HepG2 (cell line): ENCODE results near the gene LGI2. TPM values are rescaled to one million over a fixed set of nuclear protein-coding genes. Genes with fewer than 3 reads are reported as not detected.

Experiments used
- ATAC-seq: fragments of 200-7000 bp; cut with Tn5 transposase; 3 replicates; pipeline ENCODE4 v1.9.1; 2020; ENCODE audit warnings: mild to moderate bottlenecking, moderate library complexity
- BruUV-seq: library from RNA; stranded (reverse); fragments of 400-500 nt; replicated peaks from 2 replicates; lab custom pipeline; 2021; lab: Mats Ljungman, UMichigan
- CTCF ChIA-PET: fragments of 300-600 bp; formaldehyde crosslinking; extraction: SDS; loops from one replicate; lab custom pipeline; 2021; ENCODE audit warnings: low total read pairs, inconsistent platforms, low intra/inter-chr PET ratio; lab: Yijun Ruan, JAX
- POLR2A ChIA-PET: fragments of 350-600 bp; sonication (Branson Sonifier 250); formaldehyde crosslinking; loops from one replicate; lab custom pipeline; 2020; ENCODE audit warnings: antibody characterized with exemption, inconsistent platforms; lab: Yijun Ruan, JAX
- DNase-seq: peaks from one replicate; pipeline ENCODE4 v3.0.0-alpha.2; 2015; ENCODE audit warnings: low spot score
- FAIRE-seq: peaks from 3 replicates; lab custom pipeline; 2011; peaks lifted over from hg19 to GRCh38; lab: Jason Lieb, UNC
- H2AFZ ChIP-seq: one replicate; pipeline ENCODE4 v1.6.1; 2011; ENCODE audit warnings: low read length, inconsistent platforms
- H3K27ac ChIP-seq: fragments of 300-600 bp; 3 replicates; pipeline ENCODE4 v1.8.0; 2011; ENCODE audit warnings: mixed run types, mild to moderate bottlenecking, mixed read lengths, low read length, inconsistent platforms; ENCODE audit not compliant: insufficient read depth; ENCODE audit errors: extremely low read length
- H3K27me3 ChIP-seq, 2 experiments: fragments of 200-600 bp in 1 of 2; 2 replicates in 1 of 2; 3 replicates in 1 of 2; pipeline versions ENCODE4 v1.6.0 to v1.8.0; 2011; ENCODE audit warnings: low read length in 2 of 2, mild to moderate bottlenecking in 2 of 2, moderate library complexity in 2 of 2, inconsistent platforms in 1 of 2; ENCODE audit not compliant: insufficient read depth in 2 of 2, control insufficient read depth in 1 of 2
- H3K36me3 ChIP-seq, 2 experiments: fragments of 200-600 bp in 1 of 2; replicated peaks in 1 of 2; 2 replicates in 1 of 2; 3 replicates in 1 of 2; pipeline versions ENCODE4 v1.5.1 to v1.8.0; 2011; ENCODE audit warnings: low read length in 2 of 2, inconsistent platforms in 1 of 2; ENCODE audit not compliant: insufficient read depth in 2 of 2, control insufficient read depth in 1 of 2
- H3K4me1 ChIP-seq: 2 replicates; pipeline ENCODE4 v1.5.1; 2012; ENCODE audit warnings: low read length, inconsistent platforms; ENCODE audit not compliant: insufficient read depth
- H3K4me2 ChIP-seq: 2 replicates; pipeline ENCODE4 v1.6.0; 2011; ENCODE audit warnings: low read depth, low read length, inconsistent platforms
- H3K4me3 ChIP-seq, 3 experiments: fragments of 200-600 bp in 1 of 3; sonication (generic), shearing (Covaris generic) in 1 of 3; replicated peaks in 1 of 3; 2 replicates each; pipeline ENCODE4 v1.5.1; 2011 to 2016; ENCODE audit warnings: low read length in 3 of 3, inconsistent platforms in 2 of 3, low read depth in 2 of 3, mild to moderate bottlenecking in 2 of 3, control low read depth in 1 of 3, mixed read lengths in 1 of 3; ENCODE audit not compliant: insufficient read depth in 1 of 3
- H3K79me2 ChIP-seq: one replicate; pipeline ENCODE4 v1.6.1; 2011; ENCODE audit warnings: low read length, inconsistent platforms; ENCODE audit not compliant: insufficient read depth
- H3K9ac ChIP-seq: 2 replicates; pipeline ENCODE4 v1.6.0; 2011; ENCODE audit warnings: mild to moderate bottlenecking, low read depth, low read length, inconsistent platforms; ENCODE audit not compliant: insufficient read depth
- H3K9me3 ChIP-seq: 2 replicates; pipeline ENCODE4 v1.5.1; 2012; ENCODE audit warnings: mild to moderate bottlenecking, low read length
- H4K20me1 ChIP-seq: 2 replicates; pipeline ENCODE4 v1.6.0; 2011; ENCODE audit warnings: inconsistent platforms, mild to moderate bottlenecking, low read length, moderate library complexity; ENCODE audit not compliant: insufficient read depth
- HMGA1 ChIP-seq: sonication (generic); formaldehyde crosslinking; conservative IDR thresholded peaks from 2 replicates; pipeline ENCODE4 v1.4.0; 2020; ENCODE audit warnings: missing genetic modification reagents
- SUZ12 ChIP-seq: fragments of 150-350 bp; IDR thresholded peaks from 2 replicates; pipeline ENCODE4 v1.6.1; 2014; ENCODE audit warnings: low read depth, low read length
- ZNF589 ChIP-seq: sonication (generic); formaldehyde crosslinking; conservative IDR thresholded peaks from 2 replicates; pipeline ENCODE4 v1.8.0; 2022; ENCODE audit warnings: mild to moderate bottlenecking, moderate library complexity, missing genetic modification reagents
- WGBS: methylation state at CpG from one replicate; pipeline ENCODE4 v1.1.6; 2017; ENCODE audit warnings: low lambda C conversion rate; 5-methylcytosine and 5-hydroxymethylcytosine counted together
- in situ Hi-C: cut with HindIII; loops from 2 replicates; pipeline ENCODE4 v1.10.0; 2017; ENCODE audit warnings: low pct_unique_long_range_greater_than_20kb; ENCODE audit not compliant: extremely low pct_ligation_motif_present
- intact Hi-C: fragments of 100-400 bp; cut with micrococcal nuclease; formaldehyde crosslinking; loops from one replicate; pipeline ENCODE4 v1.10.0; 2022; ENCODE audit not compliant: unreplicated experiment
- polyA plus RNA-seq, 8 experiments: library from polyadenylated mRNA; depleted of rRNA in 3 of 8; stranded (reverse) in 7 of 8; unstranded in 1 of 8; fragments of >200 nt; fragmentation: Illumina TruSeq in 4 of 8; extraction: Trizol in 4 of 8; gene quantifications; 2 replicates each; pipeline versions ENCODE4 v1.2.1 to v1.2.3, GENCODE V29; 2011 to 2016; ENCODE audit warnings: low read depth in 4 of 8, missing spikeins in 1 of 8, mixed read lengths in 1 of 8; ENCODE audit not compliant: insufficient read depth in 1 of 8
- total RNA-seq, 5 experiments: library from RNA; depleted of rRNA; stranded (reverse); fragments of >200 nt; fragmentation: Illumina TruSeq; extraction: Trizol; gene quantifications; 2 replicates each; pipeline ENCODE4 v1.2.3, GENCODE V29; 2016; ENCODE audit warnings: low read depth in 1 of 5
- TF ChIP-seq, protein P1 (sequence below): fragments of 450-650 bp; IDR thresholded peaks from 2 replicates; pipeline ENCODE4 v1.6.1; 2017
- TF ChIP-seq, protein P2 (sequence below): IDR thresholded peaks from 2 replicates; pipeline ENCODE4 v1.6.1; 2016; ENCODE audit warnings: missing compliant biosample characterization, missing genetic modification reagents, borderline replicate concordance
- TF ChIP-seq, protein P3 (sequence below): sonication (generic); formaldehyde crosslinking; IDR thresholded peaks from 2 replicates; pipeline ENCODE4 v1.8.1; 2023; ENCODE audit warnings: mild to moderate bottlenecking, missing genetic modification reagents, borderline replicate concordance

Gene LGI2
- total and polyA plus RNA-seq, 2 of the 13 experiments (the other 11 are each of a cell fraction or from before 2014, with no cell fraction given), result not detected

DNA sequence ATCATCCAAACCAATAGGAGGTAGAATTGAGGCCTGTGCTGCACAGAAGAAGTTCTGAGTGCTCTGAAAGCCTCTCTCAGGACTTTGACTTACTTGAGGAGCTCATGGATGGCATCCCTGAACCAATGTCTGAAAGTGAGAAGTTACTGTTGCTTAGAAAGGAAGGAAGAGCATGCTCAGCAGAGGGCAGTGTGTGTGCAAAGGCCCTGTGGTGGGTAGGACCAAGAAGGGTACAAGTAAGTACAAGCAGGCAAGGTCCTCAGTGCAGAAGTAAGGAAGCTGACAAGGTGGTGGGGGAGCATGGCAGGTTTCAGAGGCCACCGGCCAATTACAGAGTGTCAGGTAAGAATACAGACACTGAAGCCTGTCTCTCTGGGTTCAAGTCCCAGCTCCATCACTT, 31.4 kb upstream of the LGI2 start:
- in situ Hi-C loops, result no loop called here
- no peaks in the 10 kb centered on the region for H3K36me3 ChIP-seq
- CTCF ChIA-PET, result no interaction called here
- H3K4me2 ChIP-seq, result no peak overlapping the region
- H3K27ac ChIP-seq, result no peak overlapping the region
- 78% methylated on average over 1 of the region's 1 CpG for WGBS
- BruUV-seq, result no TSS peak
- ATAC-seq, result no peak
- no peak overlapping the region for H3K9ac ChIP-seq
- H3K4me3 ChIP-seq, result no peak overlapping the region
- TF ChIP-seq SUZ12 (no peak), ZNF589 (CRISPR knock-in tag) (no peak), HMGA1 (CRISPR knock-in tag) (no peak)
- TF ChIP-seq, protein P1, sequence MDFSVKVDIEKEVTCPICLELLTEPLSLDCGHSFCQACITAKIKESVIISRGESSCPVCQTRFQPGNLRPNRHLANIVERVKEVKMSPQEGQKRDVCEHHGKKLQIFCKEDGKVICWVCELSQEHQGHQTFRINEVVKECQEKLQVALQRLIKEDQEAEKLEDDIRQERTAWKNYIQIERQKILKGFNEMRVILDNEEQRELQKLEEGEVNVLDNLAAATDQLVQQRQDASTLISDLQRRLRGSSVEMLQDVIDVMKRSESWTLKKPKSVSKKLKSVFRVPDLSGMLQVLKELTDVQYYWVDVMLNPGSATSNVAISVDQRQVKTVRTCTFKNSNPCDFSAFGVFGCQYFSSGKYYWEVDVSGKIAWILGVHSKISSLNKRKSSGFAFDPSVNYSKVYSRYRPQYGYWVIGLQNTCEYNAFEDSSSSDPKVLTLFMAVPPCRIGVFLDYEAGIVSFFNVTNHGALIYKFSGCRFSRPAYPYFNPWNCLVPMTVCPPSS, result no peak
- TF ChIP-seq, protein P2, sequence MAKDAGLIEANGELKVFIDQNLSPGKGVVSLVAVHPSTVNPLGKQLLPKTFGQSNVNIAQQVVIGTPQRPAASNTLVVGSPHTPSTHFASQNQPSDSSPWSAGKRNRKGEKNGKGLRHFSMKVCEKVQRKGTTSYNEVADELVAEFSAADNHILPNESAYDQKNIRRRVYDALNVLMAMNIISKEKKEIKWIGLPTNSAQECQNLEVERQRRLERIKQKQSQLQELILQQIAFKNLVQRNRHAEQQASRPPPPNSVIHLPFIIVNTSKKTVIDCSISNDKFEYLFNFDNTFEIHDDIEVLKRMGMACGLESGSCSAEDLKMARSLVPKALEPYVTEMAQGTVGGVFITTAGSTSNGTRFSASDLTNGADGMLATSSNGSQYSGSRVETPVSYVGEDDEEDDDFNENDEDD (CRISPR knock-in tag), result no peak
- TF ChIP-seq, protein P3, sequence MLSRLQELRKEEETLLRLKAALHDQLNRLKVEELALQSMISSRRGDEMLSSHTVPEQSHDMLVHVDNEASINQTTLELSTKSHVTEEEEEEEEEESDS (CRISPR knock-in tag), result no peak
- POLR2A ChIA-PET, result no interaction called here
- H3K4me1 ChIP-seq, result no peaks in the 10 kb centered on the region
- H3K79me2 ChIP-seq, result no peaks in the 10 kb centered on the region
- H4K20me1 ChIP-seq, result no peaks in the 10 kb centered on the region
- H2AFZ ChIP-seq, result no peak overlapping the region
- no peaks in the 10 kb centered on the region for H3K9me3 ChIP-seq
- H3K27me3 ChIP-seq, result 0 out of 5 replicates have a peak, but pooled peaks cover 0 to 3% of the 10 kb centered on the region in 2 experiments
- no peak for DNase-seq
- intact Hi-C loops, result no loop called here
- FAIRE-seq, result no peak
